Upper lobe of right lung (tissue), 1 donor: ENCODE results near the gene COQ8B. TPM values are rescaled to one million over a fixed set of nuclear protein-coding genes. Genes with fewer than 3 reads are reported as not detected.

Source experiments
- ATAC-seq: fragments of 200-7000 bp; cut with Tn5 transposase; one replicate; pipeline ENCODE4 v1.9.1; 2020; ENCODE audit warnings: mild to moderate bottlenecking, moderate library complexity
- DNase-seq: peaks from one replicate; pipeline ENCODE4 v3.0.0-alpha.2; 2020
- H3K27ac ChIP-seq: fragments of 200-600 bp; one replicate; pipeline ENCODE4 v1.8.0; 2022
- H3K27me3 ChIP-seq: fragments of 200-600 bp; one replicate; pipeline ENCODE4 v1.8.0; 2022; ENCODE audit warnings: mild to moderate bottlenecking
- H3K36me3 ChIP-seq: fragments of 200-600 bp; one replicate; pipeline ENCODE4 v1.8.0; 2022
- H3K4me1 ChIP-seq: fragments of 200-600 bp; one replicate; pipeline ENCODE4 v1.8.0; 2022
- H3K4me3 ChIP-seq: fragments of 200-600 bp; one replicate; pipeline ENCODE4 v1.8.0; 2022; ENCODE audit warnings: mild to moderate bottlenecking
- H3K9me3 ChIP-seq: fragments of 200-600 bp; one replicate; pipeline ENCODE4 v1.8.0; 2022
- intact Hi-C: fragments of 100-400 bp; cut with DNase I; formaldehyde crosslinking; loops from one replicate; pipeline ENCODE4 v1.11.0; 2022
- total RNA-seq: library from RNA; stranded (reverse); fragmentation: NEBNext Ultra II Directional; extraction: Animal tissue kit (Norgen Biotek cat#: 25700); gene quantifications from one replicate; pipeline ENCODE4 v1.2.1, GENCODE V29; 2021
- TF ChIP-seq, protein P1 (sequence below): fragments of 200-600 bp; IDR thresholded peaks from one replicate; pipeline ENCODE4 v1.8.0; 2022; ENCODE audit warnings: antibody characterized with exemption
- donor health status: DM: no; HTN: yes; CAD: no; lungs with severe emphysema.

Gene COQ8B
- total RNA-seq, 1 donor from 2014 or later: 43.6 TPM

DNA sequence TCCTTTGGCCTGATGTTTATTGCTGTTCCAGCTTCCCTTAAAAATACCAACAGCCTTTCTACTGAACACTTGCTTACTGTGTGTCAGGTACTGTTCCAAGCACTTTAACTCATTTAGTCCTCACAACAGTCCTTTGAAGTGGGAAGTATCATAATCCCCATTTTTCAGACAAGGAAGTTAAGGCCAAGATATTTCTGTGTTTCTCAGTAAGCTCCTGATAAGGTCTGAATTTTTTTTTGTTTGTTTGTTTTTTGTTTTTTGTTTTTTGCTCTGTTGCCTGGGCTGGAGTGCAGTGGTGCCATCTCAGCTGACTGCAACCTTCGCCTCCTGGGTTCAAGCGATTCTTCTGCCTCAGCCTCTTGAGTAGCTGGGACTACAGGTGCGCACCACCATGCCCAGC lies 41.8 kb upstream of the COQ8B start:
- intact Hi-C loops: no loop called here

DNA sequence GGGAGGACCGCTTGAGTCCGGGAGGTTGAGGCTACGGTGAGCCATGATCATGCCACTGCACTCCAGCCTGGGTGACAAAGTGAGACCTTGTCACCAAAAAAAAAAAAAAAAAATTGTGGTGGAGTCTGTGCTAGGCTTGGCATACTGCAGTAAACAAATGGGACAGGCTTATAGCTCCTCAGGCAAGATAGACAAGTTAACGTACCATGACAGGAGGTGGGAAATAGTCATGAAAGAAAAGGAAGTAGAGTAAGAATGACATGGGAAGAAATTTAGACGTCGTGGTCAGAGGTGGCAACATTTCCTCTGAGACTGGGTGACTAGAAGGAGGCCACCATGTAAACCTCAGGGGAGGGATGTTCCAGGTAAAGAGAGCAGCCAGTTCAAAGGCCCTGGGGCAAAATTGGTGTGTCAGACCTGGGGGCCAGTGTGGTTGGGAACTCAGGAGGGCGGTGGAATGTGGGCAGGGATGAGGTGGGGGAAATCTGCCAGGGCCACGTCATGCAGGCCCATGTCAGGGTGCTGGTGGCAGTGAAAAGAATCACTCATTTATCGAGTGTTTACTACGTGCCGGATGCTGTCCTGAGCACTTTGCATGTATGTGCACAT lies 39.9 kb upstream of the COQ8B start:
- no peak overlapping the region for H3K4me3 ChIP-seq
- H3K9me3 ChIP-seq: no peaks in the 10 kb centered on the region
- peaks cover 46% of the 10 kb centered on the region for H3K4me1 ChIP-seq
- H3K27ac ChIP-seq: no peak overlapping the region
- no peak for DNase-seq
- intact Hi-C loops: no loop called here
- peaks cover 64% of the 10 kb centered on the region for H3K36me3 ChIP-seq
- peak; percentile 34 for ATAC-seq
- TF ChIP-seq, protein P1, sequence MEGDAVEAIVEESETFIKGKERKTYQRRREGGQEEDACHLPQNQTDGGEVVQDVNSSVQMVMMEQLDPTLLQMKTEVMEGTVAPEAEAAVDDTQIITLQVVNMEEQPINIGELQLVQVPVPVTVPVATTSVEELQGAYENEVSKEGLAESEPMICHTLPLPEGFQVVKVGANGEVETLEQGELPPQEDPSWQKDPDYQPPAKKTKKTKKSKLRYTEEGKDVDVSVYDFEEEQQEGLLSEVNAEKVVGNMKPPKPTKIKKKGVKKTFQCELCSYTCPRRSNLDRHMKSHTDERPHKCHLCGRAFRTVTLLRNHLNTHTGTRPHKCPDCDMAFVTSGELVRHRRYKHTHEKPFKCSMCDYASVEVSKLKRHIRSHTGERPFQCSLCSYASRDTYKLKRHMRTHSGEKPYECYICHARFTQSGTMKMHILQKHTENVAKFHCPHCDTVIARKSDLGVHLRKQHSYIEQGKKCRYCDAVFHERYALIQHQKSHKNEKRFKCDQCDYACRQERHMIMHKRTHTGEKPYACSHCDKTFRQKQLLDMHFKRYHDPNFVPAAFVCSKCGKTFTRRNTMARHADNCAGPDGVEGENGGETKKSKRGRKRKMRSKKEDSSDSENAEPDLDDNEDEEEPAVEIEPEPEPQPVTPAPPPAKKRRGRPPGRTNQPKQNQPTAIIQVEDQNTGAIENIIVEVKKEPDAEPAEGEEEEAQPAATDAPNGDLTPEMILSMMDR: no peak
- no peaks in the 10 kb centered on the region for H3K27me3 ChIP-seq

More for the DNA sequence above, 41.8 kb upstream of the COQ8B start:
- DNase-seq: no peak
- Histone ChIP-seq H3K27me3 (no peaks in the 10 kb centered on the region), H3K4me1 (peaks cover 33% of the 10 kb centered on the region), H3K27ac (peak overlapping the region; percentile 6), H3K4me3 (no peak overlapping the region), H3K9me3 (no peaks in the 10 kb centered on the region), H3K36me3 (peaks cover 83% of the 10 kb centered on the region)
- ATAC-seq: no peak
- TF ChIP-seq, protein P1: no peak

DNA sequence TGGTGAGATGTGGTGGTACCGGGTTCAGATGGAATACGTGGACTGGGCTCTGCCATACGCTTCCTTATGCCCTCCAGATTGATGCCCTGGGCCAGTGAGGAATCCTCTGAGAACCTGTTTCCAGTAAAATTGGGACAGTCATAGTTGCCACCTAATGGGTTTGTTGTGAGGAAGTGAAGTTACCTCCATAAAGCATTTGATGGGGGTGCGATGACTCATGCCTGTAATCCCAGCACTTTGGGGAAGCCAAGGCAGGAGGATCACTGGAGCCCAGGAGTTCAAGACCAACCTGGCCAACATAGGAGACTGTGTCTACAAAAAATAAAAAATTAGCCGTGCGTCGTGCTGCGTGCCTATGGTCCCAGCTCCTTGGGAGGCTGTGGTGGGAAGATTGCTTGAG lies 39.1 kb upstream of the COQ8B start:
- no peak for ATAC-seq
- no peak overlapping the region for H3K27ac ChIP-seq
- no peak for DNase-seq
- H3K4me1 ChIP-seq: peaks cover 46% of the 10 kb centered on the region
- no peak overlapping the region for H3K4me3 ChIP-seq
- TF ChIP-seq, protein P1: no peak
- peaks cover 56% of the 10 kb centered on the region for H3K36me3 ChIP-seq
- H3K27me3 ChIP-seq: no peaks in the 10 kb centered on the region
- no peaks in the 10 kb centered on the region for H3K9me3 ChIP-seq
- intact Hi-C loops: no loop called here

DNA sequence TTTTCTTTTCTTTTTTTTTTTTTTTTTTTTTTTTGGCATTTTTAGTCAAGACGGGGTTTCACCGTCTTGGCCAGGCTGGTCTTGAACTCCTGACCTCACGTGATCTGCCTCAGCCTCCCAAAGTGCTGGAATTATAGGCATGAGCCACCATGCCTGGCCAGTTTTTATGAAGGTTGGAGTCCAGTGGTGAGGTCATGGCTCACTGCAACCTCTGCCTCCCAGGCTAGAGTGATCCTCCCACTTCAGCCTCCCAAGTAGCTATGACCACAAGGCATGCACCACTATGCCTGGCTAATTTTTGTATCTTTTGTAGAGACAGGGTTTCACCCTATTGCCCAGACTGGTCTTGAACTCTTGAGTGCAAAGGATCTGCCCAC lies 38.5 kb upstream of the COQ8B start:
- TF ChIP-seq, protein P1: no peak
- no peak overlapping the region for H3K4me3 ChIP-seq
- intact Hi-C loops: no loop called here
- H3K36me3 ChIP-seq: peaks cover 50% of the 10 kb centered on the region
- H3K4me1 ChIP-seq: peaks cover 46% of the 10 kb centered on the region
- no peaks in the 10 kb centered on the region for H3K9me3 ChIP-seq
- H3K27me3 ChIP-seq: no peaks in the 10 kb centered on the region
- H3K27ac ChIP-seq: no peak overlapping the region
- DNase-seq (no peak), ATAC-seq (no peak)

DNA sequence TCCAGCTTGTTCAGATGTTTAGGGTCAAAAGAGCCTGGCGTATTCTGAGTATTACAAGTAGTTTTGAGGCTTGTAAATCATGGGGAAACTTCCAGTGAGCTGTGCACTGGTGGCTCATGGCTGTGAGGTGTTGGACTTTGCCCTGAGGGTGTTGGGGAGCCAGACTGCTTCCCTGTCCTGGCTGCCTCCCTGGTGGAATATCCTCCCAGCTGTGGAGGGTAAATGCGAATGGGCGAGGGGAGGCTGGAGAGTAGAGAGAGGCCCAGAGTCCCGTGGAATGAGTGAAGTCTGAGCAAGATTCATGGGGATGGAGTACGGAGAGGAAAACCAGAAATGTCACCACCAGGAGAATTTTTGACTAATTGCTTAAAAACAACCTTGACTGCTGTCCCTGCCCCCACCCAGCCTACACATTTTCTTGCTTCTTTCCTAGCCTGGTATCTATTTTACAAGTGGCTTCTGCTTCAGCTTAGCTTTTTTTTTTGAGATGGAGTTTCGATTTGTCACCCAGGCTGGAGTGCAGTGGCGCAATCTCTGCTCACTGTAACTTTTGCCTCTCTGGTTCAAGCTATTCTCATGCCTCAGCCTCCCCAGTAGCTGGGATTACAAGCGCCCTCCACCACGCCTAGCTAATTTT lies 38.0 kb upstream of the COQ8B start:
- TF ChIP-seq, protein P1: no peak
- Histone ChIP-seq H3K27me3 (no peaks in the 10 kb centered on the region), H3K27ac (peak overlapping the region; percentile 65), H3K4me3 (peak overlapping the region; percentile 32), H3K9me3 (no peaks in the 10 kb centered on the region), H3K36me3 (peaks cover 45% of the 10 kb centered on the region), H3K4me1 (peaks cover 48% of the 10 kb centered on the region)
- ATAC-seq: no peak
- intact Hi-C loops: no loop called here
- DNase-seq: no peak
